GM23338 (cell line): Measurements from ENCODE around the gene STAC.
"Not testable (repeated sequence)": the region's sequence is repeated elsewhere in the genome, so short reads cannot be mapped to it uniquely, and the experiment has no call there.

Experiments used
- CREB1 ChIP-seq: fragments of 250-450 bp; sonication (Bioruptor Pico); IDR thresholded peaks from 2 replicates; pipeline ENCODE4 v1.5.0; 2020; ENCODE audit warnings: low read depth, mild to moderate bottlenecking, moderate library complexity
- CTCF ChIP-seq, 2 experiments: fragments of 200-600 bp in 1 of 2; sonication (generic) in 1 of 2; conservative IDR thresholded peaks; 2 replicates each; pipeline versions ENCODE4 v1.5.1 to v1.6.1; 2016 to 2017; ENCODE audit warnings: antibody characterized with exemption in 2 of 2, low read depth in 2 of 2, mild to moderate bottlenecking in 2 of 2, moderate library complexity in 1 of 2
- EZH2 ChIP-seq: fragments of 200-600 bp; sonication (generic); IDR thresholded peaks from one replicate; pipeline ENCODE4 v1.8.0; 2017; ENCODE audit warnings: antibody characterized with exemption, mild to moderate bottlenecking, low read depth; ENCODE audit not compliant: unreplicated experiment
- POLR2AphosphoS5 ChIP-seq: IDR thresholded peaks from 2 replicates; pipeline ENCODE4 v1.6.1; 2016; ENCODE audit warnings: antibody characterized with exemption, low read depth
- REST ChIP-seq: IDR thresholded peaks from one replicate; pipeline ENCODE4 v1.6.1; 2018; ENCODE audit warnings: antibody characterized with exemption; ENCODE audit not compliant: unreplicated experiment

- TF ChIP-seq CTCF (conservative IDR thresholded peaks at IDR 0.05; ENCODE audit: low read depth in 2 of 2); CREB1 (CRISPR knock-in tag); EZH2; POLR2AphosphoS5; REST: not testable (repeated sequence)
Observed at GRCh38 chr3:36500053-36500452, 119.7 kb downstream of the STAC start.
